ENCODE results near the gene TRIM37. TPM values are rescaled to one million over a fixed set of nuclear protein-coding genes. Genes with fewer than 3 reads are reported as not detected.

TRIM37 gene
- total RNA-seq, 1 donor from 2014 or later, result 86.4 TPM

DNA sequence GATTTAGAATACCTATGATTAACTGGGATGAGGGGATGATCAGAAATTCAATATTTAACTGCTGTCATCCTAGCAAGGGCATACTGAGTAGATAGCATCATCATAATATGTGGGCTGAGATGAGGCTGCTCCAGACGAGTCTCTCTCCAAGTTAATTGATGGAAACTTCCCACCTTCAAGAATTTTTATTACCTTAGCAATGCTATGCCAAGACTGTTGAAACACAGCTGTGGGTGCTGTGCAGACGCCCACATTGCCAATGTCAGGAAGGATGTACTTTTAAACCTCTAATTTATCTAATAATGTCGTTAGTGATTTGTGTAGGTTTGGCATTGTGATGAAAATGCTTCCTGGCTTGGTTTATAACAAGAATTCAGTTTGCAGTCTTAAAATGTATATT lies 170.4 kb downstream of the TRIM37 start:
- Histone ChIP-seq H3K4me3 (no peak overlapping the region), H2AFZ (replicated peaks) (no peak overlapping the region), H3K4me2 (no peak overlapping the region), H4K20me1 (ENCODE audit: low read depth) (no peaks in the 10 kb centered on the region), H3K9ac (no peak overlapping the region), H3K79me2 (ENCODE audit: low read depth) (no peaks in the 10 kb centered on the region), H3K27me3 (no peaks in the 10 kb centered on the region), H3K9me3 (ENCODE audit: low read depth) (no peaks in the 10 kb centered on the region), H3K4me1 (no peaks in the 10 kb centered on the region), H3F3A (ENCODE audit: low read depth) (no peaks in the 10 kb centered on the region), H3K36me3 (no peaks in the 10 kb centered on the region), H3K27ac (no peak overlapping the region)
- no peaks in the 10 kb centered on the region for H3K9me3 Mint-ChIP-seq
- no peaks in the 10 kb centered on the region for H3K4me1 Mint-ChIP-seq
- no peak for DNase-seq (ENCODE audit: low spot score)
- H3K27me3 Mint-ChIP-seq (ENCODE audit: insufficient read depth, low read depth), result no peaks in the 10 kb centered on the region
- TF ChIP-seq EZH2 (IDR thresholded peaks at IDR 0.05) (no peak), EZH2phosphoT487 (IDR thresholded peaks at IDR 0.05) (no peak)
- TF ChIP-seq, protein P1, sequence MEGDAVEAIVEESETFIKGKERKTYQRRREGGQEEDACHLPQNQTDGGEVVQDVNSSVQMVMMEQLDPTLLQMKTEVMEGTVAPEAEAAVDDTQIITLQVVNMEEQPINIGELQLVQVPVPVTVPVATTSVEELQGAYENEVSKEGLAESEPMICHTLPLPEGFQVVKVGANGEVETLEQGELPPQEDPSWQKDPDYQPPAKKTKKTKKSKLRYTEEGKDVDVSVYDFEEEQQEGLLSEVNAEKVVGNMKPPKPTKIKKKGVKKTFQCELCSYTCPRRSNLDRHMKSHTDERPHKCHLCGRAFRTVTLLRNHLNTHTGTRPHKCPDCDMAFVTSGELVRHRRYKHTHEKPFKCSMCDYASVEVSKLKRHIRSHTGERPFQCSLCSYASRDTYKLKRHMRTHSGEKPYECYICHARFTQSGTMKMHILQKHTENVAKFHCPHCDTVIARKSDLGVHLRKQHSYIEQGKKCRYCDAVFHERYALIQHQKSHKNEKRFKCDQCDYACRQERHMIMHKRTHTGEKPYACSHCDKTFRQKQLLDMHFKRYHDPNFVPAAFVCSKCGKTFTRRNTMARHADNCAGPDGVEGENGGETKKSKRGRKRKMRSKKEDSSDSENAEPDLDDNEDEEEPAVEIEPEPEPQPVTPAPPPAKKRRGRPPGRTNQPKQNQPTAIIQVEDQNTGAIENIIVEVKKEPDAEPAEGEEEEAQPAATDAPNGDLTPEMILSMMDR (IDR thresholded peaks at IDR 0.05), result no peak
- H3K27ac Mint-ChIP-seq, result no peak overlapping the region
- H3K36me3 Mint-ChIP-seq, result peaks cover 2% of the 10 kb centered on the region
- no peak overlapping the region for H3K4me3 Mint-ChIP-seq

DNA sequence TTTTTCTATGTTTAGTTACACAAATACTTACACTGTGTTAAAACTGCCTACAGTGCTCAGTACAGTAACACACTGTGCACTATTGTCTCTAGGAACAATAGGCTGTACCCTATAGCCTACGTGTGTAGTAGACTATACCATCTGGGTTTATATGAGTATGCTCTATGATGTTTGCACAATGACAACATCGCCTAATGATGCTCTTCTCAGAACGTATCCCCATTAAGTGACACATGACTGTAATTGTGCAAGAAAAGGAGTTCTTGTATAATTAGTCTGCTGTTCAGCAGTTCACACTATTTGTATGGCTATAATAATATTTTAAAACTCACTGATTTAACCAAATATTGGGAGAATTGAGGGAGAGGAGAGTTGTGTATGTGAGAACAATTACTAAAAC lies 173.7 kb downstream of the TRIM37 start:
- TF ChIP-seq EZH2phosphoT487 (IDR thresholded peaks at IDR 0.05) (no peak), EZH2 (IDR thresholded peaks at IDR 0.05) (no peak)
- TF ChIP-seq, protein P1 (IDR thresholded peaks at IDR 0.05), result no peak
- no peak for DNase-seq (ENCODE audit: low spot score)
- no peaks in the 10 kb centered on the region for H3K27me3 Mint-ChIP-seq (ENCODE audit: insufficient read depth, low read depth)
- no peak overlapping the region for H3K27ac Mint-ChIP-seq
- Histone ChIP-seq H3K79me2 (ENCODE audit: low read depth) (no peaks in the 10 kb centered on the region), H3K9ac (no peak overlapping the region), H3K4me3 (no peak overlapping the region), H3K9me3 (ENCODE audit: low read depth) (no peaks in the 10 kb centered on the region), H2AFZ (replicated peaks) (no peak overlapping the region), H4K20me1 (ENCODE audit: low read depth) (no peaks in the 10 kb centered on the region), H3F3A (ENCODE audit: low read depth) (no peaks in the 10 kb centered on the region), H3K4me2 (no peak overlapping the region), H3K4me1 (no peaks in the 10 kb centered on the region), H3K27me3 (no peaks in the 10 kb centered on the region), H3K36me3 (no peaks in the 10 kb centered on the region), H3K27ac (no peak overlapping the region)
- H3K36me3 Mint-ChIP-seq, result no peaks in the 10 kb centered on the region
- H3K4me3 Mint-ChIP-seq, result no peak overlapping the region
- H3K9me3 Mint-ChIP-seq, result no peaks in the 10 kb centered on the region
- H3K4me1 Mint-ChIP-seq, result no peaks in the 10 kb centered on the region

MicroRNA genes within 50 kb of the gene (microRNA counts, 767-probe panel; counts per million panel counts)
- microRNA hsa-miR-301a-3p (8,953 counts per million, percentile 96 among the panel's probes with 10 or more counts), microRNA hsa-miR-454-3p (4,079 counts per million, percentile 91 among the panel's probes with 10 or more counts)

Small RNA genes within 50 kb of the gene (microRNA-seq; reads per million reads assigned to microRNA genes)
- gene MIR301A (129 reads per million, percentile 79 among the genes with 10 or more reads in this experiment), gene MIR454 (573 reads per million, percentile 91 among the genes with 10 or more reads in this experiment)

Small RNA genes within 50 kb of the gene (small RNA-seq; reads per million reads assigned to genes)
- gene MIR301A (17.0 reads per million, percentile 97 among the genes with 10 or more reads in this experiment), gene MIR454 (9.7 reads per million, percentile 95 among the genes with 10 or more reads in this experiment), gene RN7SL716P (not detected), gene RNU2-58P (0.77 reads per million, percentile 71 among the genes with 10 or more reads in this experiment)

Other genes starting within 250 kb of the TRIM37 start
- 166 and 352 TPM in 2 replicates for gene SKA2, start 48.3 kb upstream of the TRIM37 start, total RNA-seq (ENCODE audit: low replicate concordance)
- 44.3 and 51.9 TPM in 2 replicates for gene PRR11, start 48.9 kb upstream of the TRIM37 start, total RNA-seq (ENCODE audit: low replicate concordance)
- gene SMG8, start 103.2 kb upstream of the TRIM37 start, total RNA-seq (ENCODE audit: low replicate concordance), result 20.8 and 24.0 TPM in 2 replicates
- gene GDPD1, start 113.6 kb upstream of the TRIM37 start, total RNA-seq (ENCODE audit: low replicate concordance), result 13.6 and 17.8 TPM in 2 replicates
- 21.4 and 38.0 TPM in 2 replicates for gene YPEL2, start 224.8 kb upstream of the TRIM37 start, total RNA-seq (ENCODE audit: low replicate concordance)